G401.6 (cell line): ENCODE results near the gene TTC12.

Experiments used
- FAIRE-seq: peaks from 2 replicates; lab custom pipeline; 2012; peaks lifted over from hg19 to GRCh38; lab: Jason Lieb, UNC

TTC12 gene

GRCh38 chr11:113314389-113315301 lies at the start of gene TTC12:
TTC12 (plus strand) TSS chr11:113314583; CDS start chr11:113316258, 1,675 bp downstream.
- peak; percentile 30 for FAIRE-seq

- no peak for FAIRE-seq
These were observed 49.0 kb upstream of the TTC12 start for GRCh38 chr11:113265362-113265761.

- no peak for FAIRE-seq
These were observed 46.9 kb upstream of the TTC12 start for GRCh38 chr11:113267493-113267892.

- FAIRE-seq, result no peak
These were observed 45.3 kb upstream of the TTC12 start for GRCh38 chr11:113269096-113269495.

- FAIRE-seq, result no peak
These were observed 44.7 kb upstream of the TTC12 start for GRCh38 chr11:113269636-113270035.

GRCh38 chr11:113270080-113270479 lies 44.3 kb upstream of the TTC12 start:
- FAIRE-seq, result no peak

GRCh38 chr11:113271551-113272245 lies 42.7 kb upstream of the TTC12 start:
- no peak for FAIRE-seq

- no peak for FAIRE-seq
These were observed 42.1 kb upstream of the TTC12 start for GRCh38 chr11:113272281-113272680.

- no peak for FAIRE-seq
These were observed 41.3 kb upstream of the TTC12 start for GRCh38 chr11:113272927-113273615.

GRCh38 chr11:113273720-113274119 lies 40.7 kb upstream of the TTC12 start:
- FAIRE-seq, result no peak

- FAIRE-seq, result no peak
These were observed 39.4 kb upstream of the TTC12 start for GRCh38 chr11:113274713-113275582.

GRCh38 chr11:113275602-113276001 lies 38.8 kb upstream of the TTC12 start:
- no peak for FAIRE-seq

- no peak for FAIRE-seq
These were observed 37.9 kb upstream of the TTC12 start for GRCh38 chr11:113276466-113276865.

GRCh38 chr11:113277907-113278306 lies 36.5 kb upstream of the TTC12 start:
- FAIRE-seq, result no peak

GRCh38 chr11:113278481-113278880 lies 35.9 kb upstream of the TTC12 start:
- FAIRE-seq, result no peak

GRCh38 chr11:113278925-113279324 lies 35.5 kb upstream of the TTC12 start:
- no peak for FAIRE-seq

GRCh38 chr11:113279591-113279990 lies 34.8 kb upstream of the TTC12 start:
- no peak for FAIRE-seq

- FAIRE-seq, result no peak
These were observed 33.2 kb upstream of the TTC12 start for GRCh38 chr11:113281052-113281725.

GRCh38 chr11:113282898-113283437 lies 31.4 kb upstream of the TTC12 start:
- no peak for FAIRE-seq

GRCh38 chr11:113283881-113284280 lies 30.5 kb upstream of the TTC12 start:
- FAIRE-seq, result no peak

GRCh38 chr11:113286009-113286408 lies 28.4 kb upstream of the TTC12 start:
- FAIRE-seq, result no peak
